Activated naive CD4-positive, alpha-beta T cell treated with anti-CD3 and anti-CD28 coated beads for 36 hours (primary cell): ENCODE data around the gene SLC16A8. TPM values are rescaled to one million over a fixed set of nuclear protein-coding genes. Genes with fewer than 3 reads are reported as not detected.
A peak's percentile ranks its signal among the peaks of the same experiment; 100 is the strongest.
"Not testable (repeated sequence)": the region's sequence is repeated elsewhere in the genome, so short reads cannot be mapped to it uniquely, and the experiment has no call there.

Source experiments
- CTCF ChIA-PET: fragments of 350-600 bp; sonication (Branson Sonifier 250); formaldehyde crosslinking; loops from one replicate; lab custom pipeline; 2021; ENCODE audit warnings: antibody characterized with exemption; lab: Charles Lee
- DNase-seq: peaks from one replicate; pipeline ENCODE4 v3.0.0-alpha.2; 2020
- H3K27ac Mint-ChIP-seq: one replicate; pipeline ENCODE4 v1.8.0; 2021; ENCODE audit warnings: mild to moderate bottlenecking, mixed read lengths
- H3K27me3 Mint-ChIP-seq: one replicate; pipeline ENCODE4 v1.8.0; 2021; ENCODE audit warnings: low read depth, mixed read lengths
- H3K36me3 Mint-ChIP-seq: one replicate; pipeline ENCODE4 v1.8.0; 2021; ENCODE audit warnings: low read depth, mixed read lengths
- H3K4me1 Mint-ChIP-seq: one replicate; pipeline ENCODE4 v1.8.0; 2021; ENCODE audit warnings: low read depth, mixed read lengths
- H3K4me3 Mint-ChIP-seq: one replicate; pipeline ENCODE4 v1.8.0; 2021; ENCODE audit warnings: mild to moderate bottlenecking, moderate library complexity, mixed read lengths
- H3K9me3 Mint-ChIP-seq: one replicate; pipeline ENCODE4 v1.8.0; 2021; ENCODE audit warnings: mixed read lengths
- intact Hi-C: fragments of 100-400 bp; cut with micrococcal nuclease; formaldehyde crosslinking; loops from one replicate; pipeline ENCODE4 v1.15.1; 2023
- total RNA-seq, 2 experiments: library from RNA; stranded (reverse); gene quantifications; one replicate each; pipeline ENCODE4 v1.2.3, GENCODE V29; 2021

Gene SLC16A8
- total RNA-seq, 2 experiments from 2014 or later = not detected

DNA sequence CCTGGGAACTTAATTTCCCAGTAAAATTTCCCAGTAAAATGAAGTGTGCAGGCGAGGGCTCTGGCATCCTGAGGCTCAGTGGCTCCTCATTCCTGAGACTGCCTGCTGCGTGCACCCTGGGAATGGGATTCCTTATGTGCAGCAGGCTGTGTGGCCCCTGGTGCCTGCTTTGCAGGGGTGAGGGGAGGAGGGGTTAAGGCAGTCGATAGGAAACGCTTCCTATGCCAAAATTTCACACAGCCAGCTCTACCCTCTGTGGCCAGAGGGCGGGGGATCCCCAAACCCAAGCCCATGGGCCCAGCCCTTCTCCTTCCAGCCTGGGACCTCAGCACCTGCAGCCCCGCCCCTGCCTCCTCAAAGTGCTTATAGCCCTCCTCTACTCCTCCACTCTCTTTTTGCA, 38.6 kb upstream of the SLC16A8 start:
- no peak overlapping the region for H3K4me3 Mint-ChIP-seq
- H3K4me1 Mint-ChIP-seq = no peaks in the 10 kb centered on the region
- H3K27ac Mint-ChIP-seq = no peak overlapping the region
- no peaks in the 10 kb centered on the region for H3K27me3 Mint-ChIP-seq
- H3K36me3 Mint-ChIP-seq = no peaks in the 10 kb centered on the region
- no peak for DNase-seq
- intact Hi-C loops = no loop called here
- CTCF ChIA-PET = no interaction called here
- H3K9me3 Mint-ChIP-seq = no peaks in the 10 kb centered on the region

DNA sequence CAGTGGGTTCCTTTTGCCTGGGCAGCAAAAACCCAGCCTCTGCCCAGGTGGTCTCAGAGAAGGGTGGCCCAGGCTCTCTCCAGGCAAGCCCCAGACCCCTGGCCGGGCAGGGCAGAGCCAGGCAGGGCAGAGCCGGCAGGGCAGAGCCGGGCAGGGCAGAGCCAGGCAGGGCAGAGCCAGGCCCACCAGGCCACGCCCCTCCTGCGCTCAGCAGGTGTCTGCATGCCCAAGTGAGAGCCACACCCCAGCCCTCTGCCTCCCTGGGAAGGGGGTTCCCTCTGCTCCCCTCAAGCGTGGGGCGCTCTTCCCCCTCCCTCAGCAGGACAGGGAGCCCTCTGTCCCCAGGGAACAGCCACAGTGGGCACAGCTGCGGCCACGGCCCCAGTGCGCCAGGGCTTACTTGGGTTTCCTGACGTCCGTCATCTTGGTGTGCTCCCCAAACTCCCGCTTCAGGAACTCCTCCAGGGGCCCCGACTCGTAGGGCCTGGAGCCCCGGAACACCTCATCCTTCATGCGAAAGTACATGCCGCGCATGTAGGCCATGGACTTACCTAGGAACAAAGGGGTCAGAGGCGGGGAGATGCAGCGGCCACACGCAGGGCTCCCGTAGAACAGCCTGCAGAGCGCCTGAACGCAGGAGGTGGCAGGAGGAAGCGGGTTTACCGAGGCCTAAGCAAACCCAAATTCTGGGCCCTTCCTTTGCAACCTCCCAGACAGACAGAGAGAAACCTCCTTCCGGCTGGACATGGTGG, 36.6 kb upstream of the SLC16A8 start:
- Mint-ChIP-seq H3K27ac (no peak overlapping the region), H3K27me3 (no peaks in the 10 kb centered on the region), H3K36me3 (no peaks in the 10 kb centered on the region), H3K9me3 (no peaks in the 10 kb centered on the region), H3K4me1 (no peaks in the 10 kb centered on the region), H3K4me3 (no peak overlapping the region)
- CTCF ChIA-PET = no interaction called here
- no peak for DNase-seq
- intact Hi-C loops = no loop called here

DNA sequence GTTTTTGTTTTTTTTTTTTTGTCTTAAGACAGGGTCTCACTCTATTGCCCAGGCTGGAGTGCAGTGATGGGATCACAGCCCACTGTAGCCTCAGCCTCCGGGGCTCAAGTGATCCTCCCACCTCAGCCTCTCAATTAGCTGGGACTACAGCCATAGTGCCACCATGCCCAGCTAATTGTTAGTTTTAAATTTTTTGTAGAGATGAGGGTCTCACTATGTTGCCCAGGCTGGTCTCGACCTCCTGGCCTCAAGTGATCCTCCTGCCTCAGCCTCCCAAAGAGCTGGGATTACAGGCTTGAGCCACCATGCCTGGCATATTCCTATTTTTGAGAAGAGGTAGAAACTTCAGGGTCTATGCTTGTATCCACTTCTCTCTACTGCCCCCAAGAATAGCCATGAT, 34.8 kb upstream of the SLC16A8 start:
- intact Hi-C loops, DNase-seq, H3K27me3 Mint-ChIP-seq, H3K27ac Mint-ChIP-seq, H3K4me3 Mint-ChIP-seq, H3K4me1 Mint-ChIP-seq, H3K9me3 Mint-ChIP-seq, H3K36me3 Mint-ChIP-seq: not testable (repeated sequence)
- CTCF ChIA-PET = interaction anchor here (0.6 kb wide), 1 partner anchor 109 kb away, joined by 3 read pairs; no protein-coding TSS in a partner anchor

GRCh38 chr22:38118182-38118581, 34.2 kb upstream of the SLC16A8 start:
- Mint-ChIP-seq H3K36me3 (no peaks in the 10 kb centered on the region), H3K27me3 (no peaks in the 10 kb centered on the region), H3K27ac (no peak overlapping the region), H3K9me3 (no peaks in the 10 kb centered on the region), H3K4me1 (no peaks in the 10 kb centered on the region), H3K4me3 (no peak overlapping the region)
- DNase-seq = no peak
- CTCF ChIA-PET = interaction anchor here (0.6 kb wide), 2 partner anchors 110 to 329 kb away, joined by 3 read pairs; no protein-coding TSS in a partner anchor
- intact Hi-C loops = no loop called here

DNA sequence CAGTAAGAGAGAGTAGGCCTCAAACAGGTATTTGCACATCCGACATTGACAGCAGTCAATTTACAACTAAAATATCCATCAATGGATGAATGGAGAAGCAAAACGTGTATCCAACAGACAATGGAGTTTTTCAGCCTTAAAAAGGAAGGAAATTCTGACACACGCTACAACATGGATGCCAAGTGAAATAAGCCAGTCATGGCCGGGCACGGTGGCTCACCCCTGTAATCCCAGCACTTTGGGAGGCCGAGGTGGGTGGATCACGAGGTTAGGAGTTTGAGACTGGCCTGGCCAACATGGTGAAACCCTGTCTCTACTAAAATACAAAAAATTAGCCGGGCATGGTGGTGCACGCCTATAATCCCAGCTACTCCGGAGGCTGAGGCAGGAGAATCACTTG, 33.6 kb upstream of the SLC16A8 start:
- H3K4me3 Mint-ChIP-seq, H3K27me3 Mint-ChIP-seq, H3K36me3 Mint-ChIP-seq, intact Hi-C loops, H3K9me3 Mint-ChIP-seq, H3K4me1 Mint-ChIP-seq, H3K27ac Mint-ChIP-seq, DNase-seq: not testable (repeated sequence)
- CTCF ChIA-PET = interaction anchor here (0.6 kb wide), 1 partner anchor 330 kb away, joined by 3 read pairs; no protein-coding TSS in a partner anchor

GRCh38 chr22:38115423-38116205, 31.6 kb upstream of the SLC16A8 start:
- H3K9me3 Mint-ChIP-seq = no peaks in the 10 kb centered on the region
- no peak for DNase-seq
- CTCF ChIA-PET = interaction anchor here (0.7 to 2.8 kb wide), 3 partner anchors 63 to 86 kb away, joined by 3 to 12 read pairs (median 4); partner anchors contain the start of gene MAFF
- H3K27me3 Mint-ChIP-seq = no peaks in the 10 kb centered on the region
- H3K36me3 Mint-ChIP-seq = no peaks in the 10 kb centered on the region
- intact Hi-C loops = no loop called here
- no peak overlapping the region for H3K4me3 Mint-ChIP-seq
- H3K4me1 Mint-ChIP-seq = no peaks in the 10 kb centered on the region
- no peak overlapping the region for H3K27ac Mint-ChIP-seq

GRCh38 chr22:38114484-38115398, 30.8 kb upstream of the SLC16A8 start:
- Mint-ChIP-seq H3K27me3 (no peaks in the 10 kb centered on the region), H3K4me1 (no peaks in the 10 kb centered on the region), H3K36me3 (no peaks in the 10 kb centered on the region), H3K27ac (no peak overlapping the region), H3K4me3 (no peak overlapping the region), H3K9me3 (no peaks in the 10 kb centered on the region)
- peak; percentile 86 for DNase-seq
- intact Hi-C loops = loop anchor here (1.0 kb wide), 1 partner anchor 116 kb away; no protein-coding TSS in a partner anchor
- CTCF ChIA-PET = interaction anchor here (0.6 to 2.8 kb wide), 17 partner anchors 23 to 317 kb away, joined by 3 to 20 read pairs (median 3); partner anchors contain the start of gene MAFF

- H3K36me3 Mint-ChIP-seq = no peaks in the 10 kb centered on the region
- no peaks in the 10 kb centered on the region for H3K4me1 Mint-ChIP-seq
- CTCF ChIA-PET = interaction anchor here (0.6 to 2.8 kb wide), 3 partner anchors 68 to 117 kb away, joined by 3 to 20 read pairs (median 3); no protein-coding TSS in a partner anchor
- H3K27ac Mint-ChIP-seq = no peak overlapping the region
- DNase-seq = no peak
- no peaks in the 10 kb centered on the region for H3K27me3 Mint-ChIP-seq
- H3K9me3 Mint-ChIP-seq = no peaks in the 10 kb centered on the region
- no peak overlapping the region for H3K4me3 Mint-ChIP-seq
- intact Hi-C loops = no loop called here
Observed at GRCh38 chr22:38112381-38112780, 28.4 kb upstream of the SLC16A8 start.

GRCh38 chr22:38111925-38112355, 28.0 kb upstream of the SLC16A8 start:
- intact Hi-C loops = no loop called here
- CTCF ChIA-PET = interaction anchor here (0.6 to 0.9 kb wide), 2 partner anchors 68 to 104 kb away, joined by 3 read pairs; no protein-coding TSS in a partner anchor
- Mint-ChIP-seq H3K4me3 (no peak overlapping the region), H3K27ac (no peak overlapping the region), H3K27me3 (no peaks in the 10 kb centered on the region), H3K4me1 (no peaks in the 10 kb centered on the region), H3K36me3 (no peaks in the 10 kb centered on the region), H3K9me3 (no peaks in the 10 kb centered on the region)
- no peak for DNase-seq

DNA sequence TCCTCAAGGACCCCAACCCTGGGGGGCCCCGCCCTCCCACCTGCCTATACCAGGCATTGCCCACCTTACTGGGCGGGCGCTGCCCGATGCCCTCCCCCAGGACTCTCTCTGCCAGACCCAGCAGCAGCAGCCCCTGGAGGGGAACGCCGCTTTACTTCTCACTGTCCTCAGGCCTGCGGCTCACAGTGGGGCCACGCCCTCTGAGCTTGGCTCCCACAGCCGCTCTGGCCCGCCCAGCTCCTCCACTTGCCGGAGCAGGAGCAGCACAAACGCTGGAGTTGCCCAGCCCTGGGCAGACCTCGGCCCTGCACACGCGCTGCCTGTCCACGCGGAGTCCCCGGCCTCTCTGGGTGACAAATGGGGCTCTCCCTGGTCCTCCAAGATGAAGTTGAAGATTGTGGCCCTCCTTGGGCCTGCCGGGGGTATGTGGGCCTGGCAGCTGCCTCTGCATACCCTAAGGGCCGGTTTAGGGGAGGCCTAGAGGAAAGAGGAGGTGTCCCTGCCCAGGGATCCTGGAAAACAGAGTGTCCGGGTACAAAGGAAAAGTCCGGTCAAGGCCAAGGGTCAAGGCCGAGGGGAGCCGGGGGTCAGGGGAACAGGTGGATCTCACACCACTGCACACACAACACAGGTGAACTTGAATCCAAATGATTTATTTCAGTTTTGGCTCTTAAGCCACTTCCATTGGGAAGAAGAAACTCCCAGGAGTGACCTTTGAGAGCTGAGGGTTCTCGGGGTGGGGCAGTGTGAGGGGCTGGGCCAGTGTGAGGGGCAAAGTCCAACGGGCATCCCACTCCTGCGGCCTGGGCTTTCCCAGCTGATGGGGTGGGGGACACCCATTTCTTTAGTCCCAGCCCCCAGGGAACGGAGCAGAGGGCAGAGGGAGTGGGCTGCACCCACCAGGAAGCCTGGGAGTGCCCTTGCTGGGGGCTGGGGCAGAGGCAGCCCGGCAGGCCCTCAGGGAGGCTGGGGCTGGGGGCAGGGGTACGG, 27.2 kb upstream of the SLC16A8 start:
- CTCF ChIA-PET = interaction anchor here (0.6 kb wide), 1 partner anchor 67 kb away, joined by 3 read pairs; no protein-coding TSS in a partner anchor
- no peaks in the 10 kb centered on the region for H3K9me3 Mint-ChIP-seq
- no peak overlapping the region for H3K27ac Mint-ChIP-seq
- intact Hi-C loops = no loop called here
- no peaks in the 10 kb centered on the region for H3K36me3 Mint-ChIP-seq
- no peaks in the 10 kb centered on the region for H3K4me1 Mint-ChIP-seq
- no peak for DNase-seq
- no peaks in the 10 kb centered on the region for H3K27me3 Mint-ChIP-seq
- no peak overlapping the region for H3K4me3 Mint-ChIP-seq
